OCI-LY3 (cell line): ENCODE data around the gene PTPN6.

Source experiments
- EZH2phosphoT487 ChIP-seq: fragments of 200-600 bp; shearing (Covaris generic); IDR thresholded peaks from 2 replicates; pipeline ENCODE4 v1.6.1; 2018; ENCODE audit warnings: antibody characterized with exemption, mixed run types, low read depth
- TF ChIP-seq, protein P1 (sequence below): fragments of 200-600, 300-600 bp; sonication (generic); IDR thresholded peaks from 2 replicates; pipeline ENCODE4 v1.5.1; 2014; ENCODE audit warnings: antibody characterized with exemption, low read length, low read depth

DNA sequence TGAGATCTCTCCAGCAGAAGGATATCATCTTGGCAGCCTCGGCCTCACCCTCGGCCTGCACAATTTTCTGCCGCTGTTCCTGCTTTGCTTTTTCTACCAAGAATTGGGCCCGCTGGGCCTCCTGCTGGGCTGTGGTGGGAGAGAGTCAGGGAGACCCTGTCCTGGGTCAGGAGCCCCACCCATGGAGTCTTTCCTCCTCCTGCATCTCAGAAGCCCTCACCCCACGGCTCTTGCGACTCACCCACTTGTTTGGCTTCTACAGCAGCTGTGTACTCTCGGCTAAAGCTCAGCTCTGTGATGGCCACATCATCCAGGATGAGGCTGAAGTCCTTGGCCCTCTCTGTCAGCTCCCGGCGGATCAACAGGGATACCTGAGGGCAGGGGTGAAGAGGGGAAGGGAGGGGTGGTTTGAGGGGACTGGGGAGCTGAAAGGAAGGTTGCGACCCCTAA, 16.5 kb downstream of the PTPN6 start:
- TF ChIP-seq, protein P1, sequence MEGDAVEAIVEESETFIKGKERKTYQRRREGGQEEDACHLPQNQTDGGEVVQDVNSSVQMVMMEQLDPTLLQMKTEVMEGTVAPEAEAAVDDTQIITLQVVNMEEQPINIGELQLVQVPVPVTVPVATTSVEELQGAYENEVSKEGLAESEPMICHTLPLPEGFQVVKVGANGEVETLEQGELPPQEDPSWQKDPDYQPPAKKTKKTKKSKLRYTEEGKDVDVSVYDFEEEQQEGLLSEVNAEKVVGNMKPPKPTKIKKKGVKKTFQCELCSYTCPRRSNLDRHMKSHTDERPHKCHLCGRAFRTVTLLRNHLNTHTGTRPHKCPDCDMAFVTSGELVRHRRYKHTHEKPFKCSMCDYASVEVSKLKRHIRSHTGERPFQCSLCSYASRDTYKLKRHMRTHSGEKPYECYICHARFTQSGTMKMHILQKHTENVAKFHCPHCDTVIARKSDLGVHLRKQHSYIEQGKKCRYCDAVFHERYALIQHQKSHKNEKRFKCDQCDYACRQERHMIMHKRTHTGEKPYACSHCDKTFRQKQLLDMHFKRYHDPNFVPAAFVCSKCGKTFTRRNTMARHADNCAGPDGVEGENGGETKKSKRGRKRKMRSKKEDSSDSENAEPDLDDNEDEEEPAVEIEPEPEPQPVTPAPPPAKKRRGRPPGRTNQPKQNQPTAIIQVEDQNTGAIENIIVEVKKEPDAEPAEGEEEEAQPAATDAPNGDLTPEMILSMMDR = no peak
- TF ChIP-seq EZH2phosphoT487 = no peak
